Neuron (in vitro differentiated cells): Measurements from ENCODE around the gene RNGTT.

ENCODE experiments used
- H2AFZ ChIP-seq: one replicate; pipeline ENCODE4 v1.6.1; 2013; ENCODE audit warnings: low read depth, mild to moderate bottlenecking, inconsistent platforms, low read length, moderate library complexity
- H3K27me3 ChIP-seq: one replicate; pipeline ENCODE4 v1.6.1; 2013; ENCODE audit warnings: low read length; ENCODE audit not compliant: insufficient read depth
- H3K36me3 ChIP-seq: one replicate; pipeline ENCODE4 v1.6.1; 2013; ENCODE audit warnings: low read length; ENCODE audit not compliant: insufficient read depth
- H3K4me1 ChIP-seq: one replicate; pipeline ENCODE4 v1.6.1; 2013; ENCODE audit warnings: low read length; ENCODE audit not compliant: insufficient read depth
- H3K4me3 ChIP-seq: 2 replicates; pipeline ENCODE4 v1.5.1; 2013; ENCODE audit warnings: mild to moderate bottlenecking, low read length, moderate library complexity
- H3K9me3 ChIP-seq: one replicate; pipeline ENCODE4 v1.6.1; 2013; ENCODE audit warnings: low read length

Gene RNGTT

DNA sequence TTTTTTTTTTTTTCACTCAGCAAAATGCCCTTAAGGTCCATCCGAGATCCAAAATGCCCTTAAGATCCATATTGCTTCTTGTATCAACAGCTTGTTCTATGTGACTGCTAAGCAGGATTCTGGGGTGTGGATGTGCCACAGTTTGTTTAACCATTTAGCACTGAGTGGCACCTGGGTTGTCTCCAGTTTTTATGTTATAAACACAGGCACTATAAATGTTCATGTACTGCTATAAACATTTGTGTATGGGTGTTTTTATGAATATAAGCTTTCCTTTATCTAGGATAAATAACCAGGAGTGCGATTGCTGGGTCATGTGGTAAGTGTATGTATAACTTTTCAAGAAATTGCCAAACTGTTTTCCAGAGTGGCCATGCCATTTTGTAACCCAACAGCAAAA is 386.0 kb downstream of the RNGTT start:
- Histone ChIP-seq H3K9me3 (no peaks in the 10 kb centered on the region), H2AFZ (no peak overlapping the region), H3K4me3 (no peak overlapping the region), H3K36me3 (no peaks in the 10 kb centered on the region), H3K27me3 (peaks cover 14% of the 10 kb centered on the region), H3K4me1 (peaks cover 22% of the 10 kb centered on the region)

- Histone ChIP-seq H3K4me1 (peaks cover 22% of the 10 kb centered on the region), H3K9me3 (peaks cover 2% of the 10 kb centered on the region), H2AFZ (no peak overlapping the region), H3K4me3 (no peak overlapping the region), H3K27me3 (peaks cover 14% of the 10 kb centered on the region), H3K36me3 (no peaks in the 10 kb centered on the region)
Measured at GRCh38 chr6:88575536-88575935, 387.9 kb downstream of the RNGTT start.

GRCh38 chr6:88574651-88575050 is 388.8 kb downstream of the RNGTT start:
- peaks cover 22% of the 10 kb centered on the region for H3K4me1 ChIP-seq
- H3K4me3 ChIP-seq = no peak overlapping the region
- no peaks in the 10 kb centered on the region for H3K36me3 ChIP-seq
- H2AFZ ChIP-seq = no peak overlapping the region
- H3K27me3 ChIP-seq = peaks cover 14% of the 10 kb centered on the region
- H3K9me3 ChIP-seq = peaks cover 6% of the 10 kb centered on the region

- Histone ChIP-seq H3K4me3 (no peak overlapping the region), H3K9me3 (peaks cover 8% of the 10 kb centered on the region), H2AFZ (no peak overlapping the region), H3K27me3 (peaks cover 13% of the 10 kb centered on the region), H3K4me1 (peaks cover 22% of the 10 kb centered on the region), H3K36me3 (no peaks in the 10 kb centered on the region)
Measured at GRCh38 chr6:88574031-88574430, 389.4 kb downstream of the RNGTT start.

DNA sequence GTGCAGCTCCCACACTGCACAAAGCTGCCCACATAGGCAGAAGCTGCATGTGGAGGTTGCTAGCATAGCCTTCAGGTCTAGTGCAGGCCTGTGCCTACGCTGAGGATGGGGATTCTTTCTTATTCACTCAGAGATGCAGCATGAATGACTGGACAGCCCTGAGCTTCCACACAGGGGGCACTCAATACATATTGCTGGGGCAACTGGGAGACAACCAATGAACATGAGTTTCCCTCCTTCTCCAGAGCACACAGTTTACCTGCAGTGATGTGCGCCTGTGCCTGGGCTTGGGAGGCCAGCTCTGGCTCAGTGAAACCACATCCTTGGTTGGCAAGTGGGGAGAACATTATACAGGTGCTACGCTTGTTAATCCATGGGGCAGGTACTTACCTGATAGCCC is 389.9 kb downstream of the RNGTT start:
- Histone ChIP-seq H3K4me3 (no peak overlapping the region), H3K9me3 (peaks cover 8% of the 10 kb centered on the region), H3K36me3 (no peaks in the 10 kb centered on the region), H3K4me1 (peaks cover 22% of the 10 kb centered on the region), H2AFZ (no peak overlapping the region), H3K27me3 (peaks cover 12% of the 10 kb centered on the region)

- H3K9me3 ChIP-seq = peaks cover 8% of the 10 kb centered on the region
- H3K4me3 ChIP-seq = no peak overlapping the region
- peaks cover 12% of the 10 kb centered on the region for H3K27me3 ChIP-seq
- peaks cover 22% of the 10 kb centered on the region for H3K4me1 ChIP-seq
- H3K36me3 ChIP-seq = no peaks in the 10 kb centered on the region
- no peak overlapping the region for H2AFZ ChIP-seq
Measured at GRCh38 chr6:88572449-88573139, 390.8 kb downstream of the RNGTT start.

- no peaks in the 10 kb centered on the region for H3K36me3 ChIP-seq
- H2AFZ ChIP-seq = no peak overlapping the region
- no peak overlapping the region for H3K4me3 ChIP-seq
- H3K27me3 ChIP-seq = peaks cover 10% of the 10 kb centered on the region
- H3K4me1 ChIP-seq = peaks cover 20% of the 10 kb centered on the region
- H3K9me3 ChIP-seq = peaks cover 8% of the 10 kb centered on the region
Measured at GRCh38 chr6:88569959-88570358, 393.5 kb downstream of the RNGTT start.

DNA sequence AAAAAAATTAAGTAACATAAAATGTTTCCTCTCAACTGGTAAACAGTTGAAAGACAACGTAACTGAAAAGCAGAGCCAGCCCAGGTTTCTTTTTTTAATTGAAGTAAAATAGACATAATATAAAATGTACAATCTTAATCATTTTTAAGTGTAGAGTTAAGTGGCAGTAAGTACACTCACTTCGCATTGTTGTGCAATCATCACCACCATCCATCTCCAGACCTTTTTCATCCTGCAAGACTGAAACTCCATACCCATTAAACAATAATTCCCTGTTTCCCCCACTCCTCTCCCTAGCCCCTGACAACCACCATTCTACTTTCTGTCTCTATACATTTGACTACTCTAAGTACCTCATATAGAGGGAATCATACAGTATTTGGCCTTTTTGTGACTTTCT is 395.7 kb downstream of the RNGTT start:
- Histone ChIP-seq H3K4me1 (peaks cover 6% of the 10 kb centered on the region), H3K4me3 (no peak overlapping the region), H3K27me3 (peaks cover 2% of the 10 kb centered on the region), H3K36me3 (no peaks in the 10 kb centered on the region), H2AFZ (no peak overlapping the region), H3K9me3 (peaks cover 8% of the 10 kb centered on the region)

DNA sequence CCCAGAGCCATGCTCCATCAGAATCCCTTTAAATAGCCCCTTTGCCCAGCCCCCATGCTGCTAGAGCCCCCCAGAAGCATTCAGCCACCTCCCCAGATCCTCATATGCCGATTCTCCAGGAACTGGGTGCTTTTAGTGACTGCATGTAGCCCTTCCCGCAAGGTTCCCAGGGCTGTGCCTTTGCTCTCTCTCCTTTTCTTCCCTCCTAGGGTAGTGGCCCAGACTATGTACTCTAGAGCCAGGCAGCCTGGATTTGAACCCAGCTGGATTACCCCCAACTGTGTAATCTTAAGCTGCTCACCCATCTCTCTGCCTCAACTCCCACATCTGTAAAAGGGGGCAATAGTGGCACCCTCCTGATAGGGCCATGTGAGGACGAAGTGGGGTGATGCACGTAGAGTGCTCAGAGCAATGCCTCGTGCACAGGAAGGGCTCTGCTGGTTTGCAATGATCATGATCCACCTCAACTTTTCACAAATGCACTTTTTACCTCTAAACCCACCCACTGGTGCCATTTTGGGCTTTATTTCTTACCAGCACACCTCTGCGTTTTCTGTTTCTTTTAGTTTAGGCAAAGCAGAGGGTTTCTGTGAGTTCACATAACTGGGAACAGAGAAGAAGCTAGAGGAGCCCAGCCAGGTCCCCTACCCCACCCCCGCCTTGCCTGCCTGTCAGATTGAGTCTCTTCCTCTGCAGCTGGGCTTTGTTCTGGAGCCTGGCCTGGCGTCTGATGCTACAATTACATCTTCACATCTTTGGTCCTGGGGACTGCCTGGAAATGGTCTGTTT is 396.5 kb downstream of the RNGTT start:
- H3K27me3 ChIP-seq = no peaks in the 10 kb centered on the region
- no peak overlapping the region for H3K4me3 ChIP-seq
- H3K36me3 ChIP-seq = no peaks in the 10 kb centered on the region
- peaks cover 8% of the 10 kb centered on the region for H3K9me3 ChIP-seq
- H2AFZ ChIP-seq = no peak overlapping the region
- peaks cover 6% of the 10 kb centered on the region for H3K4me1 ChIP-seq

DNA sequence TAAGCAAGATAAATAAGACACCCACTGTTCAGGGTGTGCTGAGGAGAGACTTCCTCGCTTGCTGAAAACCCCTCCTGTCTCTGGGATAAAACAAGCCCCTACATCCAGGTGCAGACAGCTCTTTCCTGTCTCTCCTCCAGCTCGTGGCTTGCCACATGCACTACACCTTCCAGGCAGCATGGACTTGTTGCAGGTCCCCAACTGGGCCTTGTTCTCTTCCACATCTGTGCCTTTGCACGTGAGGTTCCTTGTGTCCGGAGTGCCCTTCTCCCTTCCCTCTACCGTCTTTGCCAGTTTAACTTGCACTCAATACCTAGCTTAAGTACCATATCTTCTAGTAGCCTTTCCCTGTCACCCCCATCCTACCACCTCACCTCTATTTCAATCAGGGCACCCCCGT is 397.6 kb downstream of the RNGTT start:
- no peaks in the 10 kb centered on the region for H3K27me3 ChIP-seq
- H3K9me3 ChIP-seq = peaks cover 5% of the 10 kb centered on the region
- H3K4me3 ChIP-seq = no peak overlapping the region
- no peaks in the 10 kb centered on the region for H3K36me3 ChIP-seq
- no peak overlapping the region for H2AFZ ChIP-seq
- peaks cover 6% of the 10 kb centered on the region for H3K4me1 ChIP-seq

DNA sequence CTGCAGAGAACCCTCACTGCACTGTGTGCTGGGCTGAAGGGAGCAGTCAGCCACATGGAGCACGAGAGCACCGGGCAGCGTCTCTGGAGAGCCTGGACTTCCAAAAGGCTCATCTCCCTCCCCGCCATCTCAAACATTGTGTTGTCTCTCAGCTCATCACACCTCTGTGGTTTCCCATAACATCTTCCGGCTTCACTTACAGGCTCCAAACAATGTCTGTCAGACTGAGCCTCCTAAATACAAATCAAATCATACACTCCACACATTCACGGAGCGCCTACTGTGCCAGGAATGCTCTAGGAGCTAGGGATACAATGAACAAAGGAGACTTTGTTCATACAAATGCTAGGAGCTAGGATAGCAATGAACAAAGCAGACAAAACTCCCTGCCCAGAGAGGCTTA is 398.0 kb downstream of the RNGTT start:
- peaks cover 5% of the 10 kb centered on the region for H3K9me3 ChIP-seq
- H2AFZ ChIP-seq = no peak overlapping the region

DNA sequence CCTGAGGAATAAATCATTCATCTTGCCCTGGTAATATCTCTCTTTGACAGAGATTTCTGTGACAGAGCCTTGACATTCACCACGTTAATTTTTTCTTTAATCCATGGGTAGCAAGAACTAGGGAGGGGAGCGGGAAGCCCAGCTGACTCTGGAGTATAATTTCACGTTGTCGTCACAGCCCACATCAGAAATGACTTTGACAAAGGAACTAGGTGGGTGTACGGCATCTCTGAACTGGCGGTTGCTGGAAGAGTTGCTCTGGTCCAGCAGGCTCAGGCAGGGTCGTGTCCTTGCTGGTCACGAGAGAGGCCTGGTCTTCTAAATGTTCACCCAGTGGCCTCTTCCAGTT is 400.2 kb downstream of the RNGTT start:
- Histone ChIP-seq H3K4me3 (no peak overlapping the region), H3K27me3 (no peaks in the 10 kb centered on the region), H3K9me3 (peaks cover 2% of the 10 kb centered on the region), H2AFZ (no peak overlapping the region), H3K4me1 (peaks cover 6% of the 10 kb centered on the region), H3K36me3 (no peaks in the 10 kb centered on the region)

More for the DNA sequence above, 398.0 kb downstream of the RNGTT start:
- Histone ChIP-seq H3K4me1 (peaks cover 6% of the 10 kb centered on the region), H3K36me3 (no peaks in the 10 kb centered on the region), H3K27me3 (no peaks in the 10 kb centered on the region), H3K4me3 (no peak overlapping the region)

GRCh38 chr6:88562353-88563276 is 400.8 kb downstream of the RNGTT start:
- Histone ChIP-seq H3K4me3 (no peak overlapping the region), H2AFZ (no peak overlapping the region), H3K9me3 (peaks cover 2% of the 10 kb centered on the region), H3K36me3 (no peaks in the 10 kb centered on the region), H3K4me1 (peaks cover 6% of the 10 kb centered on the region), H3K27me3 (no peaks in the 10 kb centered on the region)
